Gastroesophageal sphincter (tissue), 4 donors: Measurements from ENCODE around the gene GABBR2. TPM values are rescaled to one million over a fixed set of nuclear protein-coding genes. Genes with fewer than 3 reads are reported as not detected.

ENCODE experiments used
- ATAC-seq: fragments of 150-250 bp; one replicate; pipeline ENCODE4 v1.9.1; 2016; ENCODE audit warnings: mild to moderate bottlenecking, moderate library complexity
- H3K27ac ChIP-seq, 4 donors: fragments of 200-600 bp; sonication (generic) in 3 of 4; 1 replicate in 3 of 4; 2 replicates in 1 of 4; pipeline ENCODE4 v1.5.1; 2016 to 2019
- H3K27me3 ChIP-seq: fragments of 200-600 bp; sonication (generic); one replicate; pipeline ENCODE4 v1.5.1; 2019
- H3K36me3 ChIP-seq, 2 donors: fragments of 200-600 bp; sonication (generic); one replicate each; pipeline ENCODE4 v1.5.1; 2019; ENCODE audit warnings: control low read depth in 1 of 2
- H3K4me1 ChIP-seq, 3 donors: fragments of 200-600 bp; sonication (generic); 1 replicate in 2 of 3; 2 replicates in 1 of 3; pipeline ENCODE4 v1.5.1; 2016 to 2019; ENCODE audit warnings: control low read depth in 2 of 3
- H3K4me3 ChIP-seq, 2 donors: fragments of 200-600 bp; sonication (generic); one replicate each; pipeline ENCODE4 v1.5.1; 2019; ENCODE audit warnings: mild to moderate bottlenecking in 1 of 2, moderate library complexity in 1 of 2
- H3K9me3 ChIP-seq, 3 donors: fragments of 200-600 bp; sonication (generic); one replicate each; pipeline ENCODE4 v1.5.1; 2017 to 2019; ENCODE audit warnings: control low read depth in 2 of 3
- CTCF ChIP-seq, 4 experiments: fragments of 200-600 bp in 2 of 4; fragments of 450-650 bp in 2 of 4; sonication (generic) in 1 of 4; IDR thresholded peaks; one replicate each; pipeline ENCODE4 v1.5.1; 2017 to 2019; ENCODE audit warnings: antibody characterized with exemption in 4 of 4, mild to moderate bottlenecking in 2 of 4, moderate library complexity in 2 of 4
- EP300 ChIP-seq: sonication (generic); formaldehyde crosslinking; IDR thresholded peaks from one replicate; pipeline ENCODE4 v1.6.1; 2017; ENCODE audit warnings: antibody characterized with exemption, mild to moderate bottlenecking
- POLR2A ChIP-seq, 2 donors: fragments of 450-650 bp; IDR thresholded peaks; one replicate each; pipeline ENCODE4 v1.6.1; 2017; ENCODE audit warnings: antibody characterized with exemption in 2 of 2, mild to moderate bottlenecking in 2 of 2, moderate library complexity in 1 of 2
- POLR2AphosphoS5 ChIP-seq: sonication (generic); formaldehyde crosslinking; IDR thresholded peaks from one replicate; pipeline ENCODE4 v1.6.1; 2017; ENCODE audit warnings: antibody characterized with exemption
- WGBS, 2 donors: methylation state at CpG; one replicate each; pipeline ENCODE4 v1.1.5; 2018; ENCODE audit warnings: low coverage in 1 of 2; 5-methylcytosine and 5-hydroxymethylcytosine counted together
- total RNA-seq, 4 donors: library from RNA; depleted of rRNA; stranded (reverse); fragments of >200 nt; gene quantifications; one replicate each; pipeline ENCODE4 v1.1.0, GENCODE V29; 2016

GABBR2 gene
- total RNA-seq, 4 donors from 2014 or later: 0.04 to 0.25 TPM; not detected in 2

GRCh38 chr9:98614941-98615340 lies 93.8 kb downstream of the GABBR2 start:
- TF ChIP-seq CTCF (IDR thresholded peaks at IDR 0.05): no peak
- TF ChIP-seq POLR2AphosphoS5: no peak
- no peak for TF ChIP-seq POLR2A (IDR thresholded peaks at IDR 0.05)
- TF ChIP-seq EP300: no peak
- no peak overlapping the region for H3K4me3 ChIP-seq
- no peak overlapping the region for H3K27ac ChIP-seq
- no peaks in the 10 kb centered on the region for H3K36me3 ChIP-seq
- no peaks in the 10 kb centered on the region for H3K4me1 ChIP-seq
- peaks cover 2% of the 10 kb centered on the region for H3K27me3 ChIP-seq
- WGBS, 2 donors: 76% methylated on average over 2 of the region's 2 CpGs; no CpG with 5 or more reads in 1 of the 2 donors
- ATAC-seq: no peak
- peaks cover 0 to 5% (median 0%) of the 10 kb centered on the region in 3 donors for H3K9me3 ChIP-seq

- no peak for TF ChIP-seq CTCF (IDR thresholded peaks at IDR 0.05)
- no peak for TF ChIP-seq EP300
- no peak for TF ChIP-seq POLR2AphosphoS5
- TF ChIP-seq POLR2A (IDR thresholded peaks at IDR 0.05): no peak
- no peak for ATAC-seq
- Histone ChIP-seq H3K27ac (no peak overlapping the region), H3K27me3 (peaks cover 11% of the 10 kb centered on the region), H3K4me3 (no peak overlapping the region), H3K9me3 (peaks cover 0 to 3% (median 0%) of the 10 kb centered on the region in 3 donors), H3K36me3 (no peaks in the 10 kb centered on the region), H3K4me1 (no peaks in the 10 kb centered on the region)
- 38 to 43% methylated on average over 2 to 4 of the region's 6 CpGs for WGBS, 2 donors
Measured at GRCh38 chr9:98612061-98612752, 96.5 kb downstream of the GABBR2 start.

- H3K36me3 ChIP-seq: no peaks in the 10 kb centered on the region
- 75 to 100% methylated on average over 1 of the region's 2 CpGs for WGBS, 2 donors
- H3K27ac ChIP-seq: no peak overlapping the region
- H3K4me1 ChIP-seq: no peaks in the 10 kb centered on the region
- no peaks in the 10 kb centered on the region for H3K9me3 ChIP-seq
- TF ChIP-seq CTCF (IDR thresholded peaks at IDR 0.05) (no peak), EP300 (no peak), POLR2A (IDR thresholded peaks at IDR 0.05) (no peak), POLR2AphosphoS5 (no peak)
- H3K27me3 ChIP-seq: peaks cover 11% of the 10 kb centered on the region
- H3K4me3 ChIP-seq: no peak overlapping the region
- ATAC-seq: no peak
Measured at GRCh38 chr9:98611319-98611718, 97.4 kb downstream of the GABBR2 start.

GRCh38 chr9:98610711-98611110 lies 98.0 kb downstream of the GABBR2 start:
- Histone ChIP-seq H3K4me3 (no peak overlapping the region), H3K4me1 (no peaks in the 10 kb centered on the region), H3K27me3 (peaks cover 11% of the 10 kb centered on the region), H3K36me3 (no peaks in the 10 kb centered on the region), H3K9me3 (no peaks in the 10 kb centered on the region), H3K27ac (no peak overlapping the region)
- no peak for TF ChIP-seq EP300
- no peak for TF ChIP-seq POLR2A (IDR thresholded peaks at IDR 0.05)
- no peak for TF ChIP-seq POLR2AphosphoS5
- no peak for TF ChIP-seq CTCF (IDR thresholded peaks at IDR 0.05)
- 40 to 69% methylated on average over 2 to 4 of the region's 5 CpGs for WGBS, 2 donors
- no peak for ATAC-seq

- no peak overlapping the region for H3K27ac ChIP-seq
- 20 to 80% methylated on average over 1 to 2 of the region's 2 CpGs for WGBS, 2 donors
Measured at GRCh38 chr9:98610211-98610610, 98.5 kb downstream of the GABBR2 start.

More at GRCh38 chr9:98610211-98610610, 98.5 kb downstream of the GABBR2 start:
- TF ChIP-seq CTCF (IDR thresholded peaks at IDR 0.05): no peak
- TF ChIP-seq POLR2A (IDR thresholded peaks at IDR 0.05): no peak
- no peak for TF ChIP-seq POLR2AphosphoS5
- no peak for TF ChIP-seq EP300
- no peak for ATAC-seq
- peaks cover 11% of the 10 kb centered on the region for H3K27me3 ChIP-seq
- H3K4me1 ChIP-seq: no peaks in the 10 kb centered on the region
- no peaks in the 10 kb centered on the region for H3K36me3 ChIP-seq
- no peaks in the 10 kb centered on the region for H3K9me3 ChIP-seq
- no peak overlapping the region for H3K4me3 ChIP-seq
